NK-92 (cell line): ENCODE results near the gene TINAGL1.

ENCODE experiments used
- DNase-seq: peaks from one replicate; lab custom pipeline; 2025; ENCODE audit not compliant: unreplicated experiment; lab: John Stamatoyannopoulos, UW

Gene TINAGL1

GRCh38 chr1:31600641-31601040 is 24.3 kb downstream of the TINAGL1 start:
- DNase-seq = no peak

- no peak for DNase-seq
These were observed 25.8 kb downstream of the TINAGL1 start for GRCh38 chr1:31602081-31602480.

GRCh38 chr1:31605908-31606427 is 29.7 kb downstream of the TINAGL1 start:
- DNase-seq = no peak

- no peak for DNase-seq
These were observed 31.0 kb downstream of the TINAGL1 start for GRCh38 chr1:31607360-31607759.

- no peak for DNase-seq
These were observed 33.3 kb downstream of the TINAGL1 start for GRCh38 chr1:31609514-31610118.

GRCh38 chr1:31614414-31615005 is 38.2 kb downstream of the TINAGL1 start:
- no peak for DNase-seq

GRCh38 chr1:31615414-31615813 is 39.1 kb downstream of the TINAGL1 start:
- no peak for DNase-seq

GRCh38 chr1:31615939-31616338 is 39.6 kb downstream of the TINAGL1 start:
- DNase-seq = no peak

- DNase-seq = no peak
These were observed 41.1 kb downstream of the TINAGL1 start, which contains the start of gene HCRTR1 for GRCh38 chr1:31617218-31617915. TSS of gene HCRTR1 (plus strand) at chr1:31617689. CDS start at chr1:31619193, 1,504 bp downstream.

- no peak for DNase-seq
These were observed 41.8 kb downstream of the TINAGL1 start for GRCh38 chr1:31617916-31618746.

GRCh38 chr1:31618916-31619846 is 42.9 kb downstream of the TINAGL1 start:
- no peak for DNase-seq

- no peak for DNase-seq
These were observed 44.5 kb downstream of the TINAGL1 start for GRCh38 chr1:31620631-31621497.

GRCh38 chr1:31621498-31621820 is 45.1 kb downstream of the TINAGL1 start:
- no peak for DNase-seq

- DNase-seq = no peak
These were observed 45.8 kb downstream of the TINAGL1 start for GRCh38 chr1:31621847-31622730.

GRCh38 chr1:31623365-31623764 is 47.0 kb downstream of the TINAGL1 start:
- DNase-seq = no peak

- DNase-seq = no peak
These were observed 48.0 kb downstream of the TINAGL1 start for GRCh38 chr1:31624309-31624708.

- DNase-seq = no peak
These were observed 48.6 kb downstream of the TINAGL1 start for GRCh38 chr1:31624731-31625514.
